GM12801 (cell line): ENCODE data around the gene ANO7.

Experiments
- TF ChIP-seq, protein P1 (sequence below): IDR thresholded peaks from one replicate; pipeline ENCODE4 v1.5.1; 2011; ENCODE audit warnings: control low read depth; ENCODE audit not compliant: insufficient read length; ENCODE audit errors: extremely low read depth

Gene ANO7

DNA sequence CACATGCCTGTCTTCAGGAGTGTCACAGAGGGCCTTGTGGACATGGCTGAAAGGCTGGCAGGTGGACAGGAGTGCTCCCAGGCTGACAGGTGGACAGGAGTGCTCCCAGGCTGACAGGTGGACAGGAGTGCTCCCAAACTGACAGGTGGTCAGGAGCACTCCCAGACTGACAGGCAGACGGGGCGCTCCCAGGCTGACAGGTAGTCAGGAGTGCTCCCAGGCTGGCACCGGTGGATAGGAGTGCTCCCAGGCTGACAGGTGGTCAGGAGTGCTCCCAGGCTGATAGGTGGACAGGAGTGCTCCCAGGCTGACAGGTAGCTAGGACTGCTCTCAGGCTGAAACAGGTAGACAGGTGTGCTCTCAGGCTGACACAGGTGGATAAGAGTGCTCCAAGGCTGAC is 16.6 kb downstream of the ANO7 start:
- TF ChIP-seq, protein P1, sequence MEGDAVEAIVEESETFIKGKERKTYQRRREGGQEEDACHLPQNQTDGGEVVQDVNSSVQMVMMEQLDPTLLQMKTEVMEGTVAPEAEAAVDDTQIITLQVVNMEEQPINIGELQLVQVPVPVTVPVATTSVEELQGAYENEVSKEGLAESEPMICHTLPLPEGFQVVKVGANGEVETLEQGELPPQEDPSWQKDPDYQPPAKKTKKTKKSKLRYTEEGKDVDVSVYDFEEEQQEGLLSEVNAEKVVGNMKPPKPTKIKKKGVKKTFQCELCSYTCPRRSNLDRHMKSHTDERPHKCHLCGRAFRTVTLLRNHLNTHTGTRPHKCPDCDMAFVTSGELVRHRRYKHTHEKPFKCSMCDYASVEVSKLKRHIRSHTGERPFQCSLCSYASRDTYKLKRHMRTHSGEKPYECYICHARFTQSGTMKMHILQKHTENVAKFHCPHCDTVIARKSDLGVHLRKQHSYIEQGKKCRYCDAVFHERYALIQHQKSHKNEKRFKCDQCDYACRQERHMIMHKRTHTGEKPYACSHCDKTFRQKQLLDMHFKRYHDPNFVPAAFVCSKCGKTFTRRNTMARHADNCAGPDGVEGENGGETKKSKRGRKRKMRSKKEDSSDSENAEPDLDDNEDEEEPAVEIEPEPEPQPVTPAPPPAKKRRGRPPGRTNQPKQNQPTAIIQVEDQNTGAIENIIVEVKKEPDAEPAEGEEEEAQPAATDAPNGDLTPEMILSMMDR = no peak

DNA sequence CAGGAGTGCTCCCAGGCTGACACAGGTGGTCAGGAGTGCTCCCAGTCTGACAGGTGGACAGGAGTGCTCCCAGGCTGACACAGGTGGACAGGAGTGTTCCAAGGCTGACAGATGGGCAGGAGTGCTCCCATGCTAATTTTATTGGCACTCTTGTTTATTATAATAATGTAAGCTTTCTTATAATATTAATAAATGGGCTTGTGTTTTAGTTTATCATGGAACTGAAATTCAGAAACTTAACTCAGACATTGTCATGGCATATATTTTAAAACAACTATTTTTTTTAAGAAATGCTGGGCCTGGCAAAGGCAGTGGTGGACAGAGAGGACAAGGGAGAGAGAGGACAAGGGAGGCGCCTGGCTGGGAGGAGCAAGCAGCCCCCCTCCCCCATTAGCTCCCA is 18.7 kb downstream of the ANO7 start:
- TF ChIP-seq, protein P1 = no peak

DNA sequence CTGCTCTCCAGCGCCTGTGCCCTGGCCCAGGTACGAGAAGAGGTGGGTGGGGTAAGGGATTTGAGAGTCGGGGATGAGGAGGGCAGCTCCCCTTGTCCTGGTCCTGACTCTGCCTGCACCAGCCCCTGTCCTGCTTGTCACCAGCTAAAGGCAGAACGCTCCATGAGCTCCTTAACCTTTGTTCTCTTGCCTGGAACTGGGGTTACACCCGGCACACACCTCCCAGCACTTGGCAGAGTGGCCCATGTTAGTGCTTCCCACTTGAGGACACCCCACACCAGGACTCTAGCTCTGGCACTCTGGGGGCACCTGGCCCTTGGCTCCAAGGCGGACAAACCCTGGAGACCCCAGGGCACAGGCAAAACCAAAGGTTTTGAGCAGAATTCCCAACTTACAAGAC is 19.2 kb downstream of the ANO7 start:
- TF ChIP-seq, protein P1 = no peak

DNA sequence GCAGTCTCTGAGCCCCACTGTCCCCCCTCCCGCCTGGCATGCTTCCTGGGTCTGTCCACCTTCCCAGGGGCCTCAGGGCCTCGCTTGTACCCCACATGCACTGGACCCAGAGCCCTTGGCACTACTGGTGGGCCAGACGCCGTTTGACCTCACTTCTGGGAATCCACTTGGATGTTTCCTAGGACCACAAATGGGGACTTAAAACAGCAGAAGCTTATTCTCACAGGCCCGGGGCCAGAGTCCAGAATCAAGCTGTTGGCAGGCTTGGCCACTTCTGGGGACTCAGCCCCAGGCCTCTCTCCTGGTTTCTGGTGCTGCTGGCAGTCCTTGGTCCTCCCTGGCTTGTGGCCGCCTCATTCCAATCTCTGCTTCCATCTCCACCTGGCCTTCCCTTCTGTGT is 19.6 kb downstream of the ANO7 start:
- TF ChIP-seq, protein P1 = no peak

DNA sequence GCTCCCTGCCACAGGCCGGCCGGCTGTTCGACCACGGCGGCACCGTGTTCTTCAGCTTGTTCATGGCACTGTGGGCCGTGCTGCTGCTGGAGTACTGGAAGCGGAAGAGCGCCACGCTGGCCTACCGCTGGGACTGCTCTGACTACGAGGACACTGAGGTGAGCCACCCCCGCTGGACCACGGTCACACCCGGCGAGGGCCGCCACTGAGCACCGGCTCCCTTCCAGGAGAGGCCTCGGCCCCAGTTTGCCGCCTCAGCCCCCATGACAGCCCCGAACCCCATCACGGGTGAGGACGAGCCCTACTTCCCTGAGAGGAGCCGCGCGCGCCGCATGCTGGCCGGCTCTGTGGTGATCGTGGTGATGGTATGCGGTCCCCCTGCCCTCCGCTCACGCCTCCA is 20.8 kb downstream of the ANO7 start:
- TF ChIP-seq, protein P1 = no peak

DNA sequence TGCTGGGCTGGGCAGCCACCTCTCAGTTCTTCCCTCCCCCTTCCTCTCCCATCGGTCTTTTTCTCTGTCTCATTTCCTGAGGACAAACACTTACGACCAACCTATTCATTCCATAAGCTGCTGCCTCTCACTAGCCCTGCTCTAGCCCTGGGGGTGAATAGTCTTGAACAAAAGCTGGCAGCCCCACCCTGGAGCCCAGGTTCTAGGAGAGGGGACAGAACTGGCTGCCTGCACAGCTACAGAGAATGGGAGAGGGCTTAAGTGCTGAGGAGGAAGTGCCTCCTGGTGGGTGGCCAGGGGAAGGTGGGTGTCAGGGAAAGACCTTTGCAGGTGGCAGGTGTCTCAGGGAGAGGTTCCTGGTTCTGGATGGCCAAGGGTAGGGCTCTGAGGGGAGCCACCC is 22.8 kb downstream of the ANO7 start:
- TF ChIP-seq, protein P1 = no peak

DNA sequence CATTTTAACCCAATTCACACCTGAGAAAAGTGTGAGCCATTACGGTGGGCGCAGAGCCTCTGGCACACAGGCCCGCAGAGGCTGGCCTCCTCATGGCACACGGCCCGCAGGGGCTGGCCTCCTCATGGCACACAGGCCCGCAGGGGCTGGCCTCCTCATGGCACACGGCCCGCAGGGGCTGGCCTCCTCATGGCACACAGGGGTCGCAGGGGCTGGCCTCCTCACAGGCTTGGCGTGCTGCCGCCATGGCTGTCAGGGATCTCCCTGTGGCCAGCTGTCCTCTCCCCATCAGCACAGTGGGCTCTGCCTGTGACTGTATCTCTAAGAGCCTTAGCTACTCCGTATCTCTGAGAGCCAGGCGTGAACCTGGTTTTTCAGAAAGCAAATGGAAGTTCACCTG is 24.6 kb downstream of the ANO7 start:
- TF ChIP-seq, protein P1 = no peak

DNA sequence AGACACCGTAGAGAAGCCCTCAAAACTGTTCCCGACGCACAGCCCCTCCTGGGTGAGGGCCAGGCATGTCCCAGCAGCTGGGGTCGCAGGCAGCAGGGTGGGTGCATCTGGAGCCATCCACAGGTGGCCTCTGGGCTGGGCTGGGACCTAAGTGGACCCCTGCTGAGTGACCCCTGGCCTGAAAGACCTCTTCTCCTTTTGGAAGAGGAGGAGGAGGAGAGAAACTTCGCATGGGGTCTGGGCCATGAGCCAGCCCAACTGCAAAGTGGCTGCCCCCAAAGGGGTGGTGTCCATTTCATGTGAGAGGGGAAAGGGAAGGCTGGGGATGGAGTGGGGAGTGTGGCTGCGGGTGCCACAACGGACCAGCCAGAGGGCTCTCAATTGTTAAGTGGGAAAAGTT is 25.1 kb downstream of the ANO7 start:
- TF ChIP-seq, protein P1 = no peak
